Measurements from ENCODE around the gene RHCG.

Gene RHCG

GRCh38 chr15:89530976-89531375 is 34.6 kb upstream of the RHCG start:
- no peak for TF ChIP-seq ZFX (IDR thresholded peaks at IDR 0.05)
- no peak for TF ChIP-seq CTCF (conservative IDR thresholded peaks at IDR 0.05)

GRCh38 chr15:89528757-89529352 is 32.5 kb upstream of the RHCG start:
- H3K27ac ChIP-seq, result no peak overlapping the region
- TF ChIP-seq CTCF (conservative IDR thresholded peaks at IDR 0.05) (no peak), ZFX (IDR thresholded peaks at IDR 0.05) (no peak)

More at GRCh38 chr15:89530976-89531375, 34.6 kb upstream of the RHCG start:
- no peak overlapping the region for H3K27ac ChIP-seq

GRCh38 chr15:89526601-89527441 is 30.4 kb upstream of the RHCG start:
- TF ChIP-seq ZFX (IDR thresholded peaks at IDR 0.05) (no peak), CTCF (conservative IDR thresholded peaks at IDR 0.05) (no peak)
- no peak overlapping the region for H3K27ac ChIP-seq

- no peak overlapping the region for H3K27ac ChIP-seq
- no peak for TF ChIP-seq CTCF (conservative IDR thresholded peaks at IDR 0.05)
Measured at GRCh38 chr15:89526181-89526580, 29.8 kb upstream of the RHCG start.

- no peak overlapping the region for H3K27ac ChIP-seq
Measured at GRCh38 chr15:89524184-89524583, 27.8 kb upstream of the RHCG start.

GRCh38 chr15:89523101-89523500 is 26.7 kb upstream of the RHCG start:
- TF ChIP-seq ZFX (IDR thresholded peaks at IDR 0.05) (no peak), CTCF (conservative IDR thresholded peaks at IDR 0.05) (no peak)
- H3K27ac ChIP-seq, result no peak overlapping the region

More at GRCh38 chr15:89524184-89524583, 27.8 kb upstream of the RHCG start:
- TF ChIP-seq CTCF (conservative IDR thresholded peaks at IDR 0.05) (no peak), ZFX (IDR thresholded peaks at IDR 0.05) (no peak)

GRCh38 chr15:89521605-89522004 is 25.2 kb upstream of the RHCG start:
- no peak overlapping the region for H3K27ac ChIP-seq
- no peak for TF ChIP-seq CTCF (conservative IDR thresholded peaks at IDR 0.05)
- no peak for TF ChIP-seq ZFX (IDR thresholded peaks at IDR 0.05)
